ENCODE measurements around the gene PKNOX2. TPM values are rescaled to one million over a fixed set of nuclear protein-coding genes. Genes with fewer than 3 reads are reported as not detected.

The PKNOX2 gene
- total and polyA plus RNA-seq, 2 of the 4 experiments (the other 2 are of a cell fraction): 0.72 to 2.3 TPM

DNA sequence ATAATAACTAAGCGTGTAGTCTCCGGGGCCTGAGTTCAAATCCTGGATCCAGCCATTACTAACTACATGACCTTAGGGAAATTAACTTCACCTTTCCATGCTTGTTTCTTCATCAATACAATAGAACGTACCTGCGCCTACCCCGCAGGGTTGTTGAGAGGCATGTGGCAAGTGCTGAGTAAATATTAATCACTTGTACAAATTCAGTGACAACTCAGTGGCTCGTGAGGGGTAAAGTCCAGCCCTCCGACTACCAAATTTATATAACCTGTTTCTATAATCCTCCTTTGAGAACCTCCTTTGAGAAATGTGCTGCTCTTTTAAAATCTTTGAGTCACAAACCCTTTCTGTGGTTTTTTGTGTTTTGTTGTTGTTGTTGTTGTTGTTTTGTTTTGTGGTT lies 281.7 kb downstream of the PKNOX2 start:
- Histone ChIP-seq H2AK5ac (ENCODE audit: low read depth, low read length) (no peak overlapping the region), H2BK120ac (ENCODE audit: low read depth, low read length) (no peak overlapping the region), H3K4me2 (ENCODE audit: low read depth, low read length) (no peak overlapping the region), H3K9ac (ENCODE audit: low read depth, low read length) (no peak overlapping the region), H2BK15ac (ENCODE audit: low read depth, low read length) (no peak overlapping the region), H3K27me3 (ENCODE audit: control insufficient read depth, insufficient read depth, low read length) (no peaks in the 10 kb centered on the region), H2BK5ac (ENCODE audit: low read depth, low read length, poor library complexity, severe bottlenecking) (no peak overlapping the region), H3K9me3 (ENCODE audit: control insufficient read depth, insufficient read depth, low read length) (no peaks in the 10 kb centered on the region), H2AK9ac (replicated peaks; ENCODE audit: low read depth, low read length, poor library complexity) (no peak overlapping the region), H2BK20ac (ENCODE audit: low read depth, low read length) (no peak overlapping the region), H3K14ac (replicated peaks; ENCODE audit: low read depth, low read length) (no peak overlapping the region), H3K4me3 (ENCODE audit: insufficient read depth, low read depth, low read length) (no peak overlapping the region), H3K36me3 (ENCODE audit: control insufficient read depth, insufficient read depth, low read length) (peaks cover 6% of the 10 kb centered on the region; the same call in 1 of the 2 replicates), H3K9me1 (ENCODE audit: insufficient read depth, low read length) (peaks cover 2% of the 10 kb centered on the region; the same call in 1 of the 2 replicates), H3K56ac (ENCODE audit: extremely low read depth, insufficient read depth, low read length) (no peak overlapping the region), H4K5ac (ENCODE audit: low read depth, low read length) (no peak overlapping the region), H3K18ac (ENCODE audit: low read depth, low read length) (no peak overlapping the region), H2AFZ (replicated peaks; ENCODE audit: low read length, poor library complexity) (no peak overlapping the region), H3K27ac (ENCODE audit: insufficient read depth, low read length) (no peak overlapping the region), H3K4me1 (ENCODE audit: control insufficient read depth, insufficient read depth, low read length) (peaks cover 6% of the 10 kb centered on the region), H4K20me1 (ENCODE audit: insufficient read depth, low read length) (no peaks in the 10 kb centered on the region), H4K91ac (ENCODE audit: insufficient read depth, low read depth, low read length) (no peak overlapping the region), H4K8ac (ENCODE audit: low read depth in 2 of 2, low read length in 2 of 2) (no peak overlapping the region), H3K4ac (ENCODE audit: low read depth, low read length) (no peak overlapping the region), H3K23ac (ENCODE audit: low read depth, low read length) (no peak overlapping the region), H3K79me1 (ENCODE audit: low read depth in 1 of 2, low read length in 2 of 2) (no peaks in the 10 kb centered on the region)
- dilution Hi-C loops (cut with HindIII; ENCODE audit: low sequenced_read_pairs, unreplicated experiment): no loop called here
- WGBS, 2 experiments (ENCODE audit: extremely low coverage in 2 of 2, insufficient read length in 1 of 2): no CpG with 5 or more reads among the region's 7 CpGs
- in situ Hi-C loops (cut with MboI; ENCODE audit: low sequenced_read_pairs): no loop called here
- ATAC-seq (ENCODE audit: low read depth) (no peak), DNase-seq (no peak)
- TF ChIP-seq SMC3 (IDR thresholded peaks at IDR 0.05; ENCODE audit: low read depth, low read length) (no peak), RCOR1 (IDR thresholded peaks at IDR 0.05; ENCODE audit: insufficient replicate concordance, low read length) (no peak)
- CTCF ChIA-PET: no interaction called here
- intact Hi-C loops (cut with micrococcal nuclease): no loop called here
- POLR2A ChIA-PET (ENCODE audit: unreplicated experiment): no interaction called here
- no TSS peak for BruUV-seq (replicated peaks)

Data from IMR-90 (cell line).